Subcutaneous abdominal adipose tissue (tissue), 5 donors: ENCODE results near the gene GYG1.

ENCODE experiments used
- H3K27ac ChIP-seq: one replicate; pipeline ENCODE4 v1.7.0; 2013; ENCODE audit warnings: low read depth, mild to moderate bottlenecking, inconsistent platforms, low read length, moderate library complexity
- H3K27me3 ChIP-seq, 5 donors: one replicate each; pipeline ENCODE4 v1.7.0; 2013; ENCODE audit warnings: low read length in 5 of 5, inconsistent platforms in 1 of 5; ENCODE audit not compliant: control insufficient read depth in 5 of 5, insufficient read depth in 4 of 5
- H3K36me3 ChIP-seq, 5 donors: one replicate each; pipeline ENCODE4 v1.7.0; 2013; ENCODE audit warnings: low read length in 5 of 5; ENCODE audit not compliant: control insufficient read depth in 5 of 5, insufficient read depth in 5 of 5
- H3K4me1 ChIP-seq, 5 donors: one replicate each; pipeline ENCODE4 v1.7.0; 2013; ENCODE audit warnings: low read length in 5 of 5, mild to moderate bottlenecking in 3 of 5, moderate library complexity in 1 of 5; ENCODE audit not compliant: control insufficient read depth in 5 of 5, insufficient read depth in 5 of 5
- H3K4me3 ChIP-seq, 5 donors: one replicate each; pipeline ENCODE4 v1.7.0; 2013; ENCODE audit warnings: low read length in 5 of 5, low read depth in 1 of 5
- H3K9ac ChIP-seq, 5 donors: one replicate each; pipeline ENCODE4 v1.7.0; 2013; ENCODE audit warnings: low read length in 5 of 5, mild to moderate bottlenecking in 4 of 5, moderate library complexity in 3 of 5
- H3K9me3 ChIP-seq, 5 donors: one replicate each; pipeline ENCODE4 v1.7.0; 2013; ENCODE audit warnings: low read length in 5 of 5; ENCODE audit not compliant: control insufficient read depth in 5 of 5
- donor health status: healthy.
- donor health status: healthy.
- donor health status: healthy.
- donor health status: healthy.
- donor health status: healthy.

The GYG1 gene

DNA sequence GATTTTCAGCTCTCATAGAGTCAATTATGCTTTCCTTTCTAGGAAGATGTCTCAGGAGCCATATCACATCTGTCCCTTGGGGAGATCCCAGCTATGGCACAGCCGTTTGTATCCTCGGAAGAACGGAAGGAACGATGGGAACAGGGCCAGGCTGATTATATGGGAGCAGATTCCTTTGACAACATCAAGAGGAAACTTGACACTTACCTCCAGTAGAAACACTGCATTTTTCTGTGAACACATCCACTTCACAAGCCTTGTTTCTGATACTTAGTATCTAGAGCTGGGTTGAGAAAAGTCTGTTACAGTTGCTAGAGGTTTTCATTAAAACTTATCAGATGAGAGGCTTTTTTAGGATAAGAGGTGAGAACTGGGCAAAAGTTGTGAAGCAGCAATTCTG lies 35.4 kb downstream of the GYG1 start:
- no peak overlapping the region for H3K27ac ChIP-seq
- H3K4me1 ChIP-seq, result no peaks in the 10 kb centered on the region
- H3K27me3 ChIP-seq, result no peaks in the 10 kb centered on the region
- H3K4me3 ChIP-seq, result no peak overlapping the region
- H3K36me3 ChIP-seq, result peaks cover 40 to 67% (median 48%) of the 10 kb centered on the region in 5 donors
- H3K9me3 ChIP-seq, result no peaks in the 10 kb centered on the region
- H3K9ac ChIP-seq, result no peak overlapping the region

DNA sequence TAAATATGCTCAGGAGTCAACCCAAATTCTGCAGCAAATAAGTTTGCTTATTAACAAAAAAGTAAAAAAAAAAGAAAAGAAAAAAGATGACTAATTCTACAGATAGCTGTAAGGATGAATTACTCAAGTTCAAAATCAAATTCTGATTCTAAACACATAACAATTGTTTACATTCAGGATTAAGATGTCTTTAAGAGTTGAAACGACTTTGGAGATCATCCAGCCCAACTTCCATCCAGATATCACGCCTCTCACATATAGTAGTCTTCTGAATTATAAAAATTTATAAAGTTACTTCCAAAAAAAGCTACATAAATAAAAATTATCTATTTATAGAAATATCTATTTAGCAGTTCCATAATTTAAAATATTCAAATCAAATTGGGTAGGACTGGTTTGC lies 39.8 kb downstream of the GYG1 start:
- no peaks in the 10 kb centered on the region for H3K9me3 ChIP-seq
- H3K27ac ChIP-seq, result no peak overlapping the region
- no peaks in the 10 kb centered on the region for H3K27me3 ChIP-seq
- no peaks in the 10 kb centered on the region for H3K4me1 ChIP-seq
- H3K4me3 ChIP-seq, result no peak overlapping the region
- H3K36me3 ChIP-seq, result peaks cover 11 to 46% (median 33%) of the 10 kb centered on the region in 5 donors
- H3K9ac ChIP-seq, result no peak overlapping the region

DNA sequence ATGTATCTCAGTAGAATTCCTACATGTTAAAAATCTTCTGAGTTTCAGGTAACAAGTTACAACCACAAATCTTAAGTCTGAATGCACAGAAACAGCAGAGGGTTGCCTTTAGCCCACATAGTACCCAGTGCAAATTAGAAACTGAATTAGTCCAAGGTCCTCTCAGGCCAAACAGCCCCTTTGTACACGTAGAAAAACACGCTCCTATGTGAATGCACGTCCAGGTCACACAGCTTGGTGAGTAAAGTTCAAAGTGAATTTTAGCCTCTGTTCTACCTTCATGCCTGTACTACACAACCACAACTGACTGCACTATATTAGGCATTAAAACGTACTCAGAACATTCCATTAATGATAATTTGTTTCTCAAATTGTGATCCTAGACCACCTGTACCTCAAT lies 46.3 kb downstream of the GYG1 start:
- no peak overlapping the region for H3K9ac ChIP-seq
- H3K4me3 ChIP-seq, result no peak overlapping the region
- H3K27me3 ChIP-seq, result no peaks in the 10 kb centered on the region
- no peaks in the 10 kb centered on the region for H3K4me1 ChIP-seq
- peaks cover 21 to 41% (median 36%) of the 10 kb centered on the region in 5 donors for H3K36me3 ChIP-seq
- H3K27ac ChIP-seq, result no peak overlapping the region
- no peaks in the 10 kb centered on the region for H3K9me3 ChIP-seq

- H3K4me3 ChIP-seq, result no peak overlapping the region
- no peaks in the 10 kb centered on the region for H3K27me3 ChIP-seq
- H3K9ac ChIP-seq, result no peak overlapping the region
- no peaks in the 10 kb centered on the region for H3K9me3 ChIP-seq
- no peak overlapping the region for H3K27ac ChIP-seq
- H3K36me3 ChIP-seq, result peaks cover 21 to 41% (median 36%) of the 10 kb centered on the region in 5 donors
- H3K4me1 ChIP-seq, result no peaks in the 10 kb centered on the region
These were observed 47.0 kb downstream of the GYG1 start for GRCh38 chr3:149038322-149038721.

DNA sequence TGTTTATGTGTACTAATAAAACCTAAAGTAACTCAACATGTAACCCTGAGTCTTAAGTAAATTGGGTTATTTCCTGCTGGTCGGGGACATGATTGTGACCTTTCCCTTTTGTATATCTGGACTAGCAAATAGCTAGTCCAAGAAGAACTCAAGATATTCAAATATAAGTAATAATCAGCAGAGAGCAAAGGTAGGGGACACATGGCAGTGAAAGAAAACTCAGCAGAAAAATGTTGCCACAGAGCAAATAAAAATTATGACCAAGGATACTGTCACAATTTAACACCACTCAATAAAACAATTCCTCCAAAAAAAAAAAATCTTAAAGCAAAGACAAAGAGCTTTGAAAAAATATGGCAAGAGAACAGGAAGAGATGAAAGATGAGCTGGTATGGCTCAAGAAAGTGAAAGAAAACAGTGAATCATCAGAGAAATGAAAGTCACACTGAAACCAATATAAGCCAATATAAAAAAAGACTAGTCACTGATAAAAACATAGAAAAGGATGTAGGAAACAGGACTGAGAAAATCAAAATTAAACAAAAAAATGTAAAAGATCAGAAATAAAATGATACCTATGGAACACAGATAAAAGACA lies 51.5 kb downstream of the GYG1 start:
- peaks cover 19 to 58% (median 45%) of the 10 kb centered on the region in 5 donors for H3K36me3 ChIP-seq
- no peaks in the 10 kb centered on the region for H3K4me1 ChIP-seq
- no peak overlapping the region for H3K4me3 ChIP-seq
- H3K27me3 ChIP-seq, result no peaks in the 10 kb centered on the region
- no peaks in the 10 kb centered on the region for H3K9me3 ChIP-seq
- no peak overlapping the region for H3K9ac ChIP-seq
- H3K27ac ChIP-seq, result no peak overlapping the region

DNA sequence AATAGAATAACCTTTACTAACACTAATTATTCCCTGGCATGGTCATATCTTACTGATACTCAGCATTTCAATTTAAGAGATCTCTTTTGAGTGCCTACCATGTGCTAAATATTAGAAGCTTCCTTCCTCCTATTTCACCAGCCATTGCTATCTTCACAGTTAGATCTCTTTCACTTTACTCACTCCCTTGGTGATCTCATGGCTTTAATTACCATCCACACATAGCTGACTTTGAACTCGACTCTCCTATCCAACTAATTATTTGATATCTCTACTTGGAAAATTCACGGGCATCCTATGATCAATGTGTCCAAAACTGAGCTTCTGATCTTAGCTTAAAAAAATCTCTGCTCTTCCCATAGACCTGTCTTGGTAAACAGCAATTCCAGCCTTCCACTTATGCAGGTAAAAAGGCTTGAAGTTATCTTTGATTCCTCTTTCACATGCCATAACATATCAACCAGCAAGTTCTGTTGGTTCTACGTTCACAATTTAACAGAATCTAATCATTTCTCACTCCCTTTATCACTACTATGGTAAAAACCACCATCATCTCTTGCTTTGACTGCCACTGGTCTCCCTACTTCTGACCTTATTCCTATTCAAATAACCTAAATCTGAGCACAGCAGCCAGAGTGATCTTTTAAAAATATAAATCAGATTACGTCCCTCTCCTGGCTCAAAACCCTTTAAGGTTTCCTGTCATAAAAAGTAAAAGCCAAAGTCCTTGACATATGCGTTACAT lies 53.2 kb downstream of the GYG1 start:
- Histone ChIP-seq H3K4me1 (no peaks in the 10 kb centered on the region), H3K27ac (no peak overlapping the region), H3K9ac (no peak overlapping the region), H3K4me3 (no peak overlapping the region), H3K27me3 (no peaks in the 10 kb centered on the region), H3K36me3 (peaks cover 16 to 61% (median 38%) of the 10 kb centered on the region in 5 donors), H3K9me3 (no peaks in the 10 kb centered on the region)

DNA sequence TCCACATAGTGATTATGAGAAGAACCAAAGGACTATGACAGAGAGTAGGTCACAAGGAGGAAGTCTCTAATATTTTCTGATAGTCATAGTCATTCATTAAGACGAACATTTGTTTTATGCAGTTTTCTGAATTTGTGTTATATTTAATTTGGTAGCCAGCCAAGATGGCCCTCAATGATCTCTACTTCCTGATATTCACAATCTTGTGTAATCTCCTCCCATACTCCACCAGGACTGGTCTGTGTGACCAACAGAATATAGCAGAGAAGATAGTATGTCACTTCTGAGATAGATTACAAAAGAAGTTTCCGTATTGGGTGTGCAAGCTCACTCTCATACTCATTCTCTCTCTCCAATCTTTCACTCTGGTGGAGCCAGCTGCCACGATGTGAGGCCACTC lies 64.2 kb downstream of the GYG1 start:
- H3K4me3 ChIP-seq, result no peak overlapping the region
- no peak overlapping the region for H3K27ac ChIP-seq
- peaks cover 0 to 2% (median 0%) of the 10 kb centered on the region in 5 donors for H3K9me3 ChIP-seq
- no peaks in the 10 kb centered on the region for H3K4me1 ChIP-seq
- no peaks in the 10 kb centered on the region for H3K27me3 ChIP-seq
- H3K9ac ChIP-seq, result no peak overlapping the region
- H3K36me3 ChIP-seq, result peaks cover 24 to 56% (median 46%) of the 10 kb centered on the region in 5 donors

DNA sequence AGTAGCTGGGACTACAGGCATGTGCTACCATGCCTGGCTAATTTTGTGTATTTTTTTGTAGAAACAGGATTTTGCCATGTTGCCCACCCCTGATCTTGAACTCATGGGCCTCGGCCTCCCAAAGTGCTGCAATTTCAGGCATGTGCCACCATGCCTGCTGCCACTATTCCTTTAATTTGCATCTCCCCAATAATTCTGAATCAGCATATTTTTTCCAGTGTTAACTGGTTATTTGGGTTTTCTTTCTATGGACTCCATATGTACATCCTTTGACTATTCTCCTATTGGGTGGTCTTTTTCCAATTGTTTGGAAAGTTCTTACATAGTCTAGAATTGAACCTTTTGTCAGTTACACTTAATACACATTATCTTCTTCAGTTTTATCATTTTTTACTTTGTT lies 66.9 kb downstream of the GYG1 start:
- peaks cover 19 to 42% (median 39%) of the 10 kb centered on the region in 5 donors for H3K36me3 ChIP-seq
- H3K9me3 ChIP-seq, result peaks cover 0 to under 1% (median 0%) of the 10 kb centered on the region in 5 donors

DNA sequence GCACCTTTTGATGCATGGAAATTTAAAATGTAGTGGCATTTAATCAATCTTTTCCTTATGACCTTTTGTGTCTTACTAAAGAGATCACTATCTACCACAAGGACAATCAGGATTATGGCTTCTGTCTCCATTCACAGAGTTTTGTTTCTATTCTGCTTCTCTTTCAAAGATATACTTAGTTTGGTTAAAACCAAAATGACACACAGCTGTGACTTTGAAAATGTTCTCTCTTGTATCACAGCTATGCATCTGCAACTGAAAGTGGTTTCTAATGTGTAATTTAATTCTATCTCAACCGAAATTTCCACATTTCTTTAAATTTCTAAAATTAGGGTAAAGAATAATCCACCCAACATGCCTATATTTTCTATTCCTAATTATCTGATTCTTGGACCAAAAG lies 67.3 kb downstream of the GYG1 start:
- Histone ChIP-seq H3K27ac (no peak overlapping the region), H3K36me3 (peaks cover 16 to 43% (median 37%) of the 10 kb centered on the region in 5 donors), H3K9me3 (no peaks in the 10 kb centered on the region), H3K4me1 (peaks cover 0 to 7% (median 0%) of the 10 kb centered on the region in 5 donors), H3K27me3 (no peaks in the 10 kb centered on the region), H3K9ac (no peak overlapping the region), H3K4me3 (no peak overlapping the region)

More for the DNA sequence above, 66.9 kb downstream of the GYG1 start:
- H3K27ac ChIP-seq, result no peak overlapping the region
- H3K4me3 ChIP-seq, result no peak overlapping the region
- H3K4me1 ChIP-seq, result peaks cover 0 to 7% (median 0%) of the 10 kb centered on the region in 5 donors
- no peak overlapping the region for H3K9ac ChIP-seq
- H3K27me3 ChIP-seq, result no peaks in the 10 kb centered on the region

DNA sequence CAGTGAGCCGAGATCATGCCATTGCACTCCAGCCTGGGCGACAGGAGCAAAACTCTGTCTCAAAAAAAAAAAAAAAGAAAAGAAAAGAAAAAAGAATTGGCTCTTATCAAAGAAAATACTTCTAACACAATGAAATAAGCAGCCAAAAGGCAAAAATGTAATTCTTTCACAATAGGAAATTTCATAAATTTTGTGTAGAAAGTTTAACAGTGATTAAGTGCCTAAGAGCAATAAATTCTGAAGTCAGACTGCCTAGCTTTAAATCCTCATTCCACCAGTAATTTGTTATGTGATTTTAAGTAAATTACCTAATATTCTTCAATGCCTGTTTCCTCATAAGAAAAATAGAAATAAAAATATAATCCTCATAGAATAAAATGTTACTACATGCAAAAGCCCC lies 70.4 kb downstream of the GYG1 start:
- Histone ChIP-seq H3K4me1 (peaks cover 0 to 7% (median 0%) of the 10 kb centered on the region in 5 donors), H3K27me3 (no peaks in the 10 kb centered on the region), H3K9me3 (no peaks in the 10 kb centered on the region), H3K36me3 (peaks cover 7 to 31% (median 27%) of the 10 kb centered on the region in 5 donors), H3K27ac (no peak overlapping the region), H3K4me3 (no peak overlapping the region), H3K9ac (no peak overlapping the region)
